Natural killer cell (primary cell): ENCODE data around the gene AUTS2. TPM values are rescaled to one million over a fixed set of nuclear protein-coding genes. Genes with fewer than 3 reads are reported as not detected.

ENCODE experiments used
- ATAC-seq, 3 donors: fragments of 150-1000 bp in 2 of 3; fragments of 200-7000 bp in 1 of 3; cut with Tn5 transposase; 1 replicate in 1 of 3; 2 replicates in 2 of 3; pipeline ENCODE4 v1.10.0; 2021; ENCODE audit warnings: mild to moderate bottlenecking in 2 of 3, moderate library complexity in 2 of 3
- DNase-seq, 2 donors: peaks; one replicate each; pipeline versions ENCODE4 v3.0.0 to v3.0.0-alpha.2; 2013 to 2021; ENCODE audit warnings: mixed read lengths in 1 of 2
- H3K27ac ChIP-seq: one replicate; pipeline ENCODE4 v1.5.1; 2013; ENCODE audit warnings: mild to moderate bottlenecking, low read length
- H3K27me3 ChIP-seq: one replicate; pipeline ENCODE4 v1.6.1; 2013; ENCODE audit warnings: low read length; ENCODE audit not compliant: control insufficient read depth, insufficient read depth
- H3K36me3 ChIP-seq: one replicate; pipeline ENCODE4 v1.6.1; 2013; ENCODE audit warnings: low read length; ENCODE audit not compliant: control insufficient read depth, insufficient read depth
- H3K4me1 ChIP-seq: one replicate; pipeline ENCODE4 v1.6.1; 2013; ENCODE audit warnings: low read length; ENCODE audit not compliant: control insufficient read depth, insufficient read depth
- H3K4me3 ChIP-seq: one replicate; pipeline ENCODE4 v1.5.1; 2013; ENCODE audit warnings: low read length
- H3K9me3 ChIP-seq: one replicate; pipeline ENCODE4 v1.6.1; 2013; ENCODE audit warnings: low read length; ENCODE audit not compliant: control insufficient read depth, insufficient read depth
- H3K27ac Mint-ChIP-seq, 2 donors: one replicate each; pipeline ENCODE4 v1.8.0; 2022; ENCODE audit warnings: mild to moderate bottlenecking in 2 of 2, mixed read lengths in 2 of 2, moderate library complexity in 1 of 2
- H3K27me3 Mint-ChIP-seq, 2 donors: one replicate each; pipeline ENCODE4 v1.8.0; 2022; ENCODE audit warnings: low read depth in 2 of 2, mixed read lengths in 2 of 2
- H3K36me3 Mint-ChIP-seq: one replicate; pipeline ENCODE4 v1.8.0; 2022; ENCODE audit warnings: mixed read lengths
- H3K4me1 Mint-ChIP-seq, 2 donors: one replicate each; pipeline ENCODE4 v1.8.0; 2022; ENCODE audit warnings: mixed read lengths in 2 of 2
- H3K4me3 Mint-ChIP-seq: one replicate; pipeline ENCODE4 v1.8.0; 2022; ENCODE audit warnings: mild to moderate bottlenecking, moderate library complexity, mixed read lengths
- H3K9me3 Mint-ChIP-seq, 2 donors: one replicate each; pipeline ENCODE4 v1.8.0; 2022; ENCODE audit warnings: mixed read lengths in 2 of 2
- WGBS: methylation state at CpG from one replicate; pipeline ENCODE4 v1.1.7; 2013; ENCODE audit warnings: missing lambda C conversion rate; ENCODE audit not compliant: insufficient coverage; 5-methylcytosine and 5-hydroxymethylcytosine counted together
- intact Hi-C: fragments of 100-400 bp; cut with micrococcal nuclease; formaldehyde crosslinking; loops from one replicate; pipeline ENCODE4 v1.14.2; 2022
- total RNA-seq, 4 donors: library from RNA; stranded (reverse); fragments of 120-200 nt in 1 of 4; gene quantifications; one replicate each; pipeline versions ENCODE4 v1.2.3 to v1.2.4, GENCODE V29; 2013 to 2022
- TF ChIP-seq, protein P1 (sequence below): fragments of 200-600 bp; IDR thresholded peaks from one replicate; pipeline ENCODE4 v1.8.0; 2022; ENCODE audit warnings: antibody characterized with exemption

The AUTS2 gene
- total RNA-seq, 3 donors from 2014 or later (not counting 1 experiment from before 2014, with no cell fraction given) = 147 to 197 (median 155) TPM

DNA sequence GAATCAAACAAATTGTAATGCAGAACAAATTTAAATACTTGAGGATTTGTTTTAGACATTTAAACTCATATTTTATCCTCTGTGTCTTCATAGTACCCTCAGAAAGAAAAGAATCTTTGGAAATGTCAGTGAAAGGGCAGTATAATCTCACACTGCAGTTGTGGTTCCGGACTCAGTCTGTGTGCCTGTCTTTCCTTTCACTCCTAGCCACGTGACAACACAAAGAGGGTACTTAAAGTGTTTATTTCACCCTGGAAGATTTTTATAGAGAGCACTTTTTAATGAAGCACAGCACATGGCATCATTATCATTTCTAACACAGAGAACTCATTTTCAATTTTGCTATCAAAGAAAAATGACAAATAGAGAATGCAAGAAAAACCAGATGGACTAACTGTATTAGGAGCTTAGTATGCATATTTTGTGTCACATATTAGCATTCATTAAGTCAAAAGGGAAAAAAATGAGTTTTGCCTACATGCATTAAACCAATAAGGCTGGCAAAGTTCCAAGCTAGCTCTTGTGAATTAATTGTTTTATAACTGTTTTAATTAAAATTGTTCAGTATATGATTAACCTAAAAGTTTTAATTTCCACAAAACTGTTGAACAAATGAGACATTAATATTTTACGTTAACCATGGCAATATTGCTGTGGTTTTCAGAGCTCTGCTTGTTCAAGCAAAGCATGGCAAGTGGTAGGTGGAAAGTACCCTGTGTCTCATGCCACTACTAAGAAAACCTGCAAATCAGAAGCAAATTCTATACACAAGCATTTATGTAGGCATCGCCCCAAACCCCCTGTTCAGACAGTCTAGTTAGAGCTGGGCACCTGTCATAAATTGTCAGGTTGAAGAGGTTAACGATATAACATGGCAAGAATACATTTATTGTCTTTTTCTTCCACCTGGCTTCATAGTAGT is 65.9 kb downstream of the AUTS2 start:
- no peaks in the 10 kb centered on the region for H3K4me1 ChIP-seq
- intact Hi-C loops = no loop called here
- no peak for DNase-seq
- TF ChIP-seq, protein P1, sequence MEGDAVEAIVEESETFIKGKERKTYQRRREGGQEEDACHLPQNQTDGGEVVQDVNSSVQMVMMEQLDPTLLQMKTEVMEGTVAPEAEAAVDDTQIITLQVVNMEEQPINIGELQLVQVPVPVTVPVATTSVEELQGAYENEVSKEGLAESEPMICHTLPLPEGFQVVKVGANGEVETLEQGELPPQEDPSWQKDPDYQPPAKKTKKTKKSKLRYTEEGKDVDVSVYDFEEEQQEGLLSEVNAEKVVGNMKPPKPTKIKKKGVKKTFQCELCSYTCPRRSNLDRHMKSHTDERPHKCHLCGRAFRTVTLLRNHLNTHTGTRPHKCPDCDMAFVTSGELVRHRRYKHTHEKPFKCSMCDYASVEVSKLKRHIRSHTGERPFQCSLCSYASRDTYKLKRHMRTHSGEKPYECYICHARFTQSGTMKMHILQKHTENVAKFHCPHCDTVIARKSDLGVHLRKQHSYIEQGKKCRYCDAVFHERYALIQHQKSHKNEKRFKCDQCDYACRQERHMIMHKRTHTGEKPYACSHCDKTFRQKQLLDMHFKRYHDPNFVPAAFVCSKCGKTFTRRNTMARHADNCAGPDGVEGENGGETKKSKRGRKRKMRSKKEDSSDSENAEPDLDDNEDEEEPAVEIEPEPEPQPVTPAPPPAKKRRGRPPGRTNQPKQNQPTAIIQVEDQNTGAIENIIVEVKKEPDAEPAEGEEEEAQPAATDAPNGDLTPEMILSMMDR = no peak
- WGBS = 65% methylated on average over 4 of the region's 5 CpGs
- H3K27me3 Mint-ChIP-seq = peaks cover 0 to 7% of the 10 kb centered on the region in 2 donors
- no peak overlapping the region for H3K27ac Mint-ChIP-seq
- no peaks in the 10 kb centered on the region for H3K27me3 ChIP-seq
- H3K9me3 Mint-ChIP-seq = no peaks in the 10 kb centered on the region
- H3K4me1 Mint-ChIP-seq = peaks cover 14 to 21% of the 10 kb centered on the region in 2 donors
- no peaks in the 10 kb centered on the region for H3K36me3 Mint-ChIP-seq
- no peak overlapping the region for H3K4me3 ChIP-seq
- H3K27ac ChIP-seq = no peak overlapping the region
- H3K36me3 ChIP-seq = no peaks in the 10 kb centered on the region
- peak in 2 of 3 donors; percentile 52 to 66 for ATAC-seq
- H3K9me3 ChIP-seq = no peaks in the 10 kb centered on the region
- H3K4me3 Mint-ChIP-seq = no peak overlapping the region

DNA sequence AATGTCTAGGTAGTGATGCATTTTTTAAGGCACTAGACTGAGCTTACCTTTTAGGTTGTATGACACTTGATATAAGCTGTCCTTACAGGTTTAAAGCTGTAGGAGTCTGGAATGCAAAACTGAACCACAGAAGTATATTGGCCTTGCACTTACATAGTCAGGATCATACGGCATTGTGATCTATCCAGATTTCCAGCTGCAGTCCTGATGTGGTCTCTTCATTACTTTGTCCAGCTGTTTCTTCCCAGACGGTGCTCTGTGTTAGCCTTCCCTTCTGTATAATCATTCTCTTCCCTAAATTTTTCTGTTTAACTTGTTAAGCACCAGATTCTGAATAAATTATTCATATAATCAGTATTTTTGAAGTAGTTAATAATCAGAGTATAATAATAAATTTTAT is 67.1 kb downstream of the AUTS2 start:
- Mint-ChIP-seq H3K27me3 (peaks cover 0 to under 1% of the 10 kb centered on the region in 2 donors), H3K4me1 (peaks cover 14 to 21% of the 10 kb centered on the region in 2 donors), H3K27ac (no peak overlapping the region), H3K4me3 (no peak overlapping the region), H3K9me3 (no peaks in the 10 kb centered on the region), H3K36me3 (no peaks in the 10 kb centered on the region)
- H3K4me1 ChIP-seq = no peaks in the 10 kb centered on the region
- WGBS = 93% methylated on average over 2 of the region's 2 CpGs
- DNase-seq = no peak
- no peaks in the 10 kb centered on the region for H3K9me3 ChIP-seq
- ATAC-seq = no peak
- intact Hi-C loops = no loop called here
- TF ChIP-seq, protein P1 = no peak
- no peak overlapping the region for H3K4me3 ChIP-seq
- no peaks in the 10 kb centered on the region for H3K27me3 ChIP-seq
- H3K36me3 ChIP-seq = no peaks in the 10 kb centered on the region
- H3K27ac ChIP-seq = no peak overlapping the region

DNA sequence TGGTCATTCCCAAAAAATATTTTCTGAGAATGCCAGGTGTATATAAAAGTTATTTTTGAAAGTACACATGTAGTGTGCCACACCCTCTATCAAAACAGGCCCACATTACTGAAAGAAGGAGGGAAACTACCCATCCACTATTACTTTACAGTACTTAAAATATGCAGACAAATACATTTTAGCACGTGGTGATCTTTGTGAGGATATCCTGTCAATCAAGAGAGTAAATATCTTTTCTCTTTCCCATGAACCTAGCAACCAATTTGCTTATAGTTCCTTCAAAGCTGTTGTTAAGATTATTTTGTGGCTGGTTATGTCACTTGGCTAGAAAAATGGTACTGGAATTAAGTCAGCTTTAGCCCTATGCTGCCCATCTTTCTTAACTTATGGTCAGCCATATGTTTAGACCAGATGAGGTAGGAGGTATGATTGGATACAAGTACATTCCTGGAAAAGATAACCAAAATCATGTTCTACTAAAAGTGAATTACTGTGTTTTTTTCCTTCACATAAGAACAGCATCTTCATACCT is 70.1 kb downstream of the AUTS2 start:
- Mint-ChIP-seq H3K27me3 (no peaks in the 10 kb centered on the region), H3K27ac (no peak overlapping the region), H3K36me3 (no peaks in the 10 kb centered on the region), H3K4me1 (peaks cover 14 to 21% of the 10 kb centered on the region in 2 donors), H3K9me3 (no peaks in the 10 kb centered on the region), H3K4me3 (no peak overlapping the region)
- no peak for ATAC-seq
- no peak for DNase-seq
- Histone ChIP-seq H3K4me1 (no peaks in the 10 kb centered on the region), H3K27me3 (no peaks in the 10 kb centered on the region), H3K27ac (no peak overlapping the region), H3K9me3 (no peaks in the 10 kb centered on the region), H3K36me3 (no peaks in the 10 kb centered on the region), H3K4me3 (no peak overlapping the region)
- WGBS = no CpG with 5 or more reads among the region's 1 CpG
- intact Hi-C loops = no loop called here
- TF ChIP-seq, protein P1 = no peak
